ENCODE results near the gene ASTN2. TPM values are rescaled to one million over a fixed set of nuclear protein-coding genes. Genes with fewer than 3 reads are reported as not detected.

ASTN2 gene
- total RNA-seq, 1 donor from 2014 or later = 0.53 TPM

DNA sequence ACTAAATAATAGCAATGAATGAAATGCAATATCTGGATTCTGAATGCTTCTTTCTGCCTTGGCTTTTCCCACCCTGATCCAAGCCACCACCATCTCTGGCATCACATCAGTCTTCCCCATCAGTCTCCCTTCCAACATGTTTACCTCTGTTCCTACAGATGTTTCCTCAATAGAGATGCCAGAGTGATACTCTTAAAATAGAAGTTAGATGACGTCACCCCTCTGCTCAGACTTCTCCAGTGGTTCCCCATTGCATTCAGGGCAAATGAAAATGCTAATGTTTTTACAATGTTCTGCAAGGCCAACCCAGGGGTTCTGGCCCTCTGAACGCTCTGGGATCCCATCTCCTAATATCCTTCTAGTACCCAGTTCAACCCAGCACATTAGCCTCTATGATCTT is 422.0 kb downstream of the ASTN2 start:
- H3K4me3 ChIP-seq (ENCODE audit: low read depth, low read length) = no peak overlapping the region
- no peak for FAIRE-seq
- DNase-seq (ENCODE audit: low read depth) = no peak
- TF ChIP-seq, protein P1, sequence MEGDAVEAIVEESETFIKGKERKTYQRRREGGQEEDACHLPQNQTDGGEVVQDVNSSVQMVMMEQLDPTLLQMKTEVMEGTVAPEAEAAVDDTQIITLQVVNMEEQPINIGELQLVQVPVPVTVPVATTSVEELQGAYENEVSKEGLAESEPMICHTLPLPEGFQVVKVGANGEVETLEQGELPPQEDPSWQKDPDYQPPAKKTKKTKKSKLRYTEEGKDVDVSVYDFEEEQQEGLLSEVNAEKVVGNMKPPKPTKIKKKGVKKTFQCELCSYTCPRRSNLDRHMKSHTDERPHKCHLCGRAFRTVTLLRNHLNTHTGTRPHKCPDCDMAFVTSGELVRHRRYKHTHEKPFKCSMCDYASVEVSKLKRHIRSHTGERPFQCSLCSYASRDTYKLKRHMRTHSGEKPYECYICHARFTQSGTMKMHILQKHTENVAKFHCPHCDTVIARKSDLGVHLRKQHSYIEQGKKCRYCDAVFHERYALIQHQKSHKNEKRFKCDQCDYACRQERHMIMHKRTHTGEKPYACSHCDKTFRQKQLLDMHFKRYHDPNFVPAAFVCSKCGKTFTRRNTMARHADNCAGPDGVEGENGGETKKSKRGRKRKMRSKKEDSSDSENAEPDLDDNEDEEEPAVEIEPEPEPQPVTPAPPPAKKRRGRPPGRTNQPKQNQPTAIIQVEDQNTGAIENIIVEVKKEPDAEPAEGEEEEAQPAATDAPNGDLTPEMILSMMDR (IDR thresholded peaks at IDR 0.05; ENCODE audit: insufficient read depth, low read length, severe bottlenecking) = no peak
- H3K36me3 ChIP-seq (ENCODE audit: control insufficient read depth, insufficient read depth, low read length) = no peaks in the 10 kb centered on the region
- no peaks in the 10 kb centered on the region for H3K27me3 ChIP-seq (ENCODE audit: control insufficient read depth, insufficient read depth, low read length)

GRCh38 chr9:116991051-116991450 is 423.8 kb downstream of the ASTN2 start:
- Histone ChIP-seq H3K27me3 (ENCODE audit: control insufficient read depth, insufficient read depth, low read length) (no peaks in the 10 kb centered on the region), H3K4me3 (ENCODE audit: low read depth, low read length) (no peak overlapping the region), H3K36me3 (ENCODE audit: control insufficient read depth, insufficient read depth, low read length) (no peaks in the 10 kb centered on the region)
- no peak for DNase-seq (ENCODE audit: low read depth)
- TF ChIP-seq, protein P1 (IDR thresholded peaks at IDR 0.05; ENCODE audit: insufficient read depth, low read length, severe bottlenecking) = no peak
- no peak for FAIRE-seq

- peak; percentile 66 for FAIRE-seq
- H3K27me3 ChIP-seq (ENCODE audit: control insufficient read depth, insufficient read depth, low read length) = no peaks in the 10 kb centered on the region
- H3K4me3 ChIP-seq (ENCODE audit: low read depth, low read length) = no peak overlapping the region
- peak; percentile 69 for DNase-seq (ENCODE audit: low read depth)
- TF ChIP-seq, protein P1 (IDR thresholded peaks at IDR 0.05; ENCODE audit: insufficient read depth, low read length, severe bottlenecking) = no peak
- no peaks in the 10 kb centered on the region for H3K36me3 ChIP-seq (ENCODE audit: control insufficient read depth, insufficient read depth, low read length)
Observed at GRCh38 chr9:116990592-116990991, 424.3 kb downstream of the ASTN2 start.

GRCh38 chr9:116987721-116988485 is 427.0 kb downstream of the ASTN2 start:
- peak; percentile 37 for DNase-seq (ENCODE audit: low read depth)
- TF ChIP-seq, protein P1 (IDR thresholded peaks at IDR 0.05; ENCODE audit: insufficient read depth, low read length, severe bottlenecking) = no peak
- H3K27me3 ChIP-seq (ENCODE audit: control insufficient read depth, insufficient read depth, low read length) = no peaks in the 10 kb centered on the region
- no peak for FAIRE-seq
- no peaks in the 10 kb centered on the region for H3K36me3 ChIP-seq (ENCODE audit: control insufficient read depth, insufficient read depth, low read length)
- no peak overlapping the region for H3K4me3 ChIP-seq (ENCODE audit: low read depth, low read length)

DNA sequence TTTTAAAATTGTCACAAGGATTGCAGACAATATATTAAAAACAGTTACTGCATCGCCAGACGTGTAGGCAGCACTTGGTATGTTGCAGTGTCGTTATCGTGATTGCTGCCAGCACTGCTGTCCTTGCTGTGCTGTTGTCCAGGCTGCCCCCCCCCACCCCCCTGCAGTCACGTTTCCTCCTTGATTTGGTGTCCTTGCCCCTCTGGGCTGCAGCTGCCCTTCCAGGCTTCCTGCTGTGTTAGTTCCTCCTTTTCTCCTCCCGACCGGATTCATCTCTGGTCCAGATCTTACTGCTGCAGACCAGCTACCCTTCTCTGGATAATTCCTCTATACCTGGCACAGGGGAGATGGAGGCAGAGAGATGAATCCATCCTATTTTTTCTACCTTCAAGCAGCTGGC is 428.8 kb downstream of the ASTN2 start:
- Histone ChIP-seq H3K27me3 (ENCODE audit: control insufficient read depth, insufficient read depth, low read length) (no peaks in the 10 kb centered on the region), H3K36me3 (ENCODE audit: control insufficient read depth, insufficient read depth, low read length) (no peaks in the 10 kb centered on the region), H3K4me3 (ENCODE audit: low read depth, low read length) (no peak overlapping the region)
- FAIRE-seq (no peak), DNase-seq (ENCODE audit: low read depth) (no peak)
- TF ChIP-seq, protein P1 (IDR thresholded peaks at IDR 0.05; ENCODE audit: insufficient read depth, low read length, severe bottlenecking) = no peak

DNA sequence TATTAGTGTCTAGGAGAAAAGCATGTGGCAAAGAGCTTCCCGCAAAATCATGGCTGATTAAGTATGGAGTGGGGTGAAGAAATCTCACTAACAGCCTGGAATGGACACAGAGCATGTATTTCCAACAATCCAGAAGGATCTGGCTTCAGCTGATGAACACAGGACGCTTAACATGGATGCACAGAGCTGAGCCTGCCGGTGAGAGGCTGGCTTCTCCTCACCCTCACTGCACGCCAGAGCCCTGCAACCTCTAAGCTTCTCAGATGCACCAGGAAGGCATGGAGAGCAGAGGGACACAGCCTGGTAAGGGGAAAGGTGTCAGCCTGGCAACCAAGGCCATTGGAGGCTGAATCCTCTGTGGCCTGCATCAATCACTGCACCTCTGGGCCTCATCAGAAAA is 429.3 kb downstream of the ASTN2 start:
- Histone ChIP-seq H3K36me3 (ENCODE audit: control insufficient read depth, insufficient read depth, low read length) (no peaks in the 10 kb centered on the region), H3K27me3 (ENCODE audit: control insufficient read depth, insufficient read depth, low read length) (no peaks in the 10 kb centered on the region), H3K4me3 (ENCODE audit: low read depth, low read length) (no peak overlapping the region)
- no peak for DNase-seq (ENCODE audit: low read depth)
- TF ChIP-seq, protein P1 (IDR thresholded peaks at IDR 0.05; ENCODE audit: insufficient read depth, low read length, severe bottlenecking) = no peak
- no peak for FAIRE-seq

Measured in bronchial epithelial cell (primary cell).